ENCODE measurements around the gene ING2.

GRCh38 chr4:183540410-183541009 lies 35.7 kb downstream of the ING2 start:
- no peak for TF ChIP-seq CTCF (IDR thresholded peaks at IDR 0.05; ENCODE audit: insufficient read depth, low read length, poor library complexity, severe bottlenecking)
- no peak for TF ChIP-seq EZH2phosphoT487 (conservative IDR thresholded peaks at IDR 0.05; ENCODE audit: low read length)
